OCI-LY1 (cell line): ENCODE measurements around the gene ZCCHC14.

Source experiments
- CTCF ChIP-seq: fragments of 200-600 bp; sonication (generic), shearing (Covaris generic); IDR thresholded peaks from 2 replicates; pipeline ENCODE4 v1.5.1; 2017; ENCODE audit warnings: mild to moderate bottlenecking, antibody characterized with exemption, low read length, moderate library complexity, mixed read lengths
- EZH2 ChIP-seq: fragments of 200-600 bp; sonication (generic), shearing (Covaris generic); IDR thresholded peaks from 2 replicates; pipeline ENCODE4 v1.8.0; 2017; ENCODE audit warnings: borderline replicate concordance, mixed run types, mild to moderate bottlenecking, antibody characterized with exemption, low read length, moderate library complexity, mixed read lengths

GRCh38 chr16:87492721-87493607 is at the start of gene ZCCHC14:
- TF ChIP-seq CTCF (no peak), EZH2 (no peak)
